OCI-LY1 (cell line): ENCODE measurements around the gene PAX9.

Source experiments
- CTCF ChIP-seq: fragments of 200-600 bp; sonication (generic), shearing (Covaris generic); IDR thresholded peaks from 2 replicates; pipeline ENCODE4 v1.5.1; 2017; ENCODE audit warnings: mild to moderate bottlenecking, antibody characterized with exemption, low read length, moderate library complexity, mixed read lengths
- EZH2 ChIP-seq: fragments of 200-600 bp; sonication (generic), shearing (Covaris generic); IDR thresholded peaks from 2 replicates; pipeline ENCODE4 v1.8.0; 2017; ENCODE audit warnings: borderline replicate concordance, mixed run types, mild to moderate bottlenecking, antibody characterized with exemption, low read length, moderate library complexity, mixed read lengths

GRCh38 chr14:36675581-36675980, 13.9 kb downstream of the PAX9 start:
- no peak for TF ChIP-seq CTCF
- TF ChIP-seq EZH2: no peak
